Gastroesophageal sphincter (tissue), 3 donors: ENCODE results near the gene SNAP47.

ENCODE experiments used
- CTCF ChIP-seq, 4 experiments: fragments of 200-600 bp in 2 of 4; fragments of 450-650 bp in 2 of 4; sonication (generic) in 1 of 4; IDR thresholded peaks; one replicate each; pipeline ENCODE4 v1.5.1; 2017 to 2019; ENCODE audit warnings: antibody characterized with exemption in 4 of 4, mild to moderate bottlenecking in 2 of 4, moderate library complexity in 2 of 4
- POLR2A ChIP-seq, 2 donors: fragments of 450-650 bp; IDR thresholded peaks; one replicate each; pipeline ENCODE4 v1.6.1; 2017; ENCODE audit warnings: antibody characterized with exemption in 2 of 2, mild to moderate bottlenecking in 2 of 2, moderate library complexity in 1 of 2
- POLR2AphosphoS5 ChIP-seq: sonication (generic); formaldehyde crosslinking; IDR thresholded peaks from one replicate; pipeline ENCODE4 v1.6.1; 2017; ENCODE audit warnings: antibody characterized with exemption

GRCh38 chr1:227765261-227766014 lies 30.2 kb downstream of the SNAP47 start:
- TF ChIP-seq CTCF (IDR thresholded peaks at IDR 0.05) (no peak), POLR2A (IDR thresholded peaks at IDR 0.05) (no peak), POLR2AphosphoS5 (no peak)
